Left hindlimb (tissue), 1 donor: ENCODE measurements around the gene BBS5.
A peak's percentile ranks its signal among the peaks of the same experiment; 100 is the strongest.
"Not testable (repeated sequence)": the region's sequence is repeated elsewhere in the genome, so short reads cannot be mapped to it uniquely, and the experiment has no call there.

ENCODE experiments used
- DNase-seq: peaks from one replicate; pipeline ENCODE4 v3.0.0-alpha.2; 2018

BBS5 gene

DNA sequence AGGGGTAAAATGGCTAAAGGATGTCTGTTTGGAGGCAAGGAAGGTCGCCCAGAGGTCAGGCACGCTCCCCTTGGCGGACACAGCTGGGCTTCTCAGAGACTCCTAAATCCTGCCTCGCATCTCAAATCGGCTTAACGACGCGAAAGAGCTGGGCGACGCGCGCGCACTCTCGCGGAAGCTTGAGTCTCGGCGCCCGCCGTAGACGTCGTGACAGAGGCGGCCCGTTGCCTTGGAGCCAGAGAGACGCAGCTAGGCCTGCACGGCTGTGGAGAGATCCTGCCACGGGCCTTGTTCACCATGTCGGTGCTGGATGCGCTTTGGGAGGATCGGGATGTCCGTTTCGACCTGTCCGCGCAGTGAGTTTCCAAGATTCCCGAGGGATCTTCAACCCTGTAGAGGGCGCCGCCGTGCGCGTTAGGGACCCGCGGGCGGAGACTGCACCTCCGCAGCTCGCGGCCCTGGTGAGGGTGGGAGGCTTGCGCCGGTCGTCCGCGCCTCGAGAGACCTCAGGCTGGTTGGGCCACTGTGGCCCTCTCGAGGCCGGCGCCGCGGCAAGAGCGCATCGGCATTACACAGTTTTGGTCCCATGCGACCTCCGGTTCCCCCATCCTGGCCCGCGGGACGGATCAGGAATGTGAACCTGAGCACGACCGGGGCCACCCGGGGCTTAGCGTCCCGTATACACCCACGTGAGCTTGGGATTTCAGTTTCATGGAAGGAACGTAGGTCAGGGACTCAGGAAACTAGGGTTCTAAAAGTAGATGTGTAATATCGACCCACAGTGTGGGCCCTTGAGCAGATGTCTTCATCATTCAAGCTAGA lies at the start of gene BBS5:
TSS of gene BBS5 (plus strand) at position 238 of the 822 bp plus-strand sequence. CDS start at position 298, 60 bp downstream.
- DNase-seq = peak; percentile 91

DNA sequence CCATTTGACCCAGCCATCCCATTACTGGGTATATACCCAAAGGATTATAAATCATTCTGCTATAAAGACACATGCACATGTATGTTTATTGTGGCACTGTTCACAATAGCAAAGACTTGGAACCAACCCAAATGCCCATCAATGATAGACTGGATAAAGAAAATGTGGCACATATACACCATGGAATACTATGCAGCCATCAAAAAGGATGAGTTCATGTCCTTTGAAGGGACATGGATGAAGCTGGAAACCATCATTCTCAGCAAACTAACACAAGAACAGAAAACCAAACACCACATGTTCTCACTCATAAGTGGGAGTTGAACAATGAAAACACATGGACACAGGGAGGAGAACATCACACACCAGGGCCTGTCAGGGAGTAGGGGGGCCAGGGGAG lies 47.5 kb upstream of the BBS5 start:
- DNase-seq = not testable (repeated sequence)

DNA sequence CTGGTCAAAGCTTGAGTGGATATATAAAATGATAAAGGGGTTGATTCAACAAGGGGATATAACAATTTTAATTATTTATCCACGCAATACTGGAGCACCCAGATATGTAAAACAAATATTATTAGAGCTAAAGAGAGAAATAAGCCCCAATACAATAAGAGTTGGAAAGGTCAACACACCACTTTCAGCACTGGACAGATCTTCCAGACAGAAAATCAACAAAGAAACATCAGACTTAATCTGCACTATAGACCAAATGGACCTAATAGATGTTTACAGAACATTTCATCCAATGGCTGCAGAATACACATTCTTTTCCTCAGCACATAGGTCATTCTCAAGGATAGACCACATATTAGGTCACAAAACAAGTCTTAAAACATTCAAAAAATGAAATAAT lies 45.1 kb upstream of the BBS5 start:
- DNase-seq = not testable (repeated sequence)

DNA sequence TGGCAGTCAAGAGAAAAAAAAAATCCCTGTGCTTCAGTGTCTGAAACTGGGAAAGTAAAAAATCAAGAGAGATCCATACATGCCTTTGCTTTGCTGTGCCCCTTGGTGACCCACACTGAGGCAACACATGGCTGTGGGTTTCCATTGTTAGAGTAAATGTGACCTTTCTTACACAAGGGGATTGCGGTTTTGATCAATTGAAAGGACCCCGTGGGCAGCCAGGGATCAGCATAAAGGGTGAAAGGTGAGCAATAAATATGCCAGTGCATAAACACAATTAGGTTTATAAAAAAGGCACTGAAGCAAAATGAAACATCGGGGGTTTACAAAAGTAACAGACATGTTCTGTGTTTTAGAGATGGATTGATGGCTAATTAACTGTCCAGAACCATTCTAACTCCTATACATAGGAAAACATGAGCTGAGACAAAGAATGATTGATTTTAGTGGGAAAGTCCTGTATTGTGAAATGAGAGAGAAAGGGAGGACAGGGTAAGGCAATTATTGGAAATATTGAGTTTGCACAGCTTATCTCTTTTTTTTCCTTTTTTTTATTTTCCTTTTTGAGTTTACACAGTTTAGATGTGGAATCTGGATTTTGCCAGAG lies 40.7 kb upstream of the BBS5 start:
- DNase-seq = no peak

DNA sequence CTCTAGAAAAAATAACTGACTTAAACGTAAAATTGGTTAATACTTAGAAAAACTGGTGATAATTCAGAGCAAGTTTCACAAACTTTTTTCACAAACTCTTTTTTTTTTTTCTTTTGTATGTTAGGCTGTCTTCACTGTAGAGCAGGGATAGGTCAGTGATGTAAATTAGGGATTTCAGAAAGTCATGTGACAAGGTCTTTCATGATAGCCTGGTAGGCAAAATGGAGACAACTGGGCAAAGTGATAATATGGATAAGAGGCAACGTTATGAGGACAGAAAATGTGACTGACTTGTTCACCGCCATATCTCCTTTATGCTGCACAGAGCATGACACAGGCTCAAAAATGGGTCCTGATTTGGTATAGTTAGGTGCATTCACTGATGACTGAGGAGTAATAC lies 39.4 kb upstream of the BBS5 start:
- no peak for DNase-seq

DNA sequence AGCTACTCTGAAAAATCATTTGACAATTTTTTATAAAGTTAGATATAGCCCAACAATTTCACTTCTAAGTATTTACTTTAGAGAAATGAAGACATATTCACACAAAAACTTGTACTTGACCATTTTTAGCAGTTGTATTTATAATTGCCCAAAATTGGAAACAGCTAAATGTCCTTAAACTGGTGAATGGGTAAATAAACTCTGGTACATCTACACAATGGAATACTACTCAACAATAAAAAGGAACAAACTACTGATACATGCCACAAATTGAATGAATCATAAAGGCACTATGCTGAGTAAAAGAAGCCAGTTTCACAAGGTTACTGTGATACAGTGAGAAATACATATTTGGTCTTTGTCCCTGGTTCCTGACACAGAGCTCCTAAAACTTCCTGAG lies 32.8 kb upstream of the BBS5 start:
- DNase-seq = no peak

DNA sequence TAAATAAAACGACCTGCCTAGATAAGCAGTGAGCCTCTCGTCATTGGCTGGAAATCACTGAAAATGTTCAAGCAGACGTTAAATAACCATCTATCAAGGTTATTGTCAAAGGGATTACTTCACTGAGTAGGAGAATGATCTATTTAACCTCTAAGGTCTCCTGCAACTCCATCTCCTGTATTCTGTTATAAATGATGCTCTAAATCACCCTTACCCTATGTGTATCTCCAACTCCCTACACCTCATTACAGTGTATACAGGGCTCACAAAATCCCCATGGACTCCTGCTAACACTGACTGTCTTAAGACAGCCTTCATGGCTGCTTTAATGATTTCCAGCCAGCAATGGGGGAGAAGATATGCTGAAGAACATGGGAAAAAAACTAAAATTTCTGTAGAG lies 31.0 kb upstream of the BBS5 start:
- no peak for DNase-seq

DNA sequence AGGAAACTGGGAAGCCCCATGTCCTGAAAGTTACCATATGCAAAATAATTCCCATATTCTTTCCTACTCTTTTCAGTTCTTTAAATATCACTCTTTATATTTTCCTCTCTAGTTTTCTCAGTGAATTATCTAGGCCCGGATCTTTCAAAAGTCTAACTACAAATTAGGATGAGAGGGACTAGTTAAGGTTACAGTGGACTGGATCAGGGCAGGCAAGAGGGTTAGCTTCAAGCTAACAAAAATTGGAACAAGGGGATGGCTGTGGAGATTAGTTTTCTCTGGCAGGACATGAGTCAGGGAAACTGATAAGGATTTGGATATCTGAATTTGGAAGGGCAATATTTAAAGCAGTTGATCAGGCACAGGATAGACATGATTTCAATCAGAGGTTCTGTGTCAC lies 30.4 kb upstream of the BBS5 start:
- DNase-seq = no peak

DNA sequence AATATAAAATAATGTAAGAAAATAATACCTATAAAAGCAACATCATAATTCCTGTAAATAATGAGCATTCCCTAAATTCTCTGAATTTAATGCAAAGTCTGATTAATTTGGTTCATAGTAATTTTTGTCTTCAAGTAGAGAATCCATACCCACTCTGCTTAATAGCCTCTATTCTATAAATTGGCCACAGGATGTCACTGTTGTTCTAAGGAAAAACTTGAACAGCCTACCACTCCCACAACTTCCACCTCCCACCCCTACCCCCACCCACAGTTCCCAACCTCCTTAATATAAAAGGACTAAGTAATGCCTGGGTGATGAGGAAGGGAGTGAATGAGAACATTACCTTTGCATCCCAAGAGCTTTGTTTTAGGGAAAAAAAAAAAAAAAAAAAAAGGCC lies 27.2 kb upstream of the BBS5 start:
- no peak for DNase-seq

DNA sequence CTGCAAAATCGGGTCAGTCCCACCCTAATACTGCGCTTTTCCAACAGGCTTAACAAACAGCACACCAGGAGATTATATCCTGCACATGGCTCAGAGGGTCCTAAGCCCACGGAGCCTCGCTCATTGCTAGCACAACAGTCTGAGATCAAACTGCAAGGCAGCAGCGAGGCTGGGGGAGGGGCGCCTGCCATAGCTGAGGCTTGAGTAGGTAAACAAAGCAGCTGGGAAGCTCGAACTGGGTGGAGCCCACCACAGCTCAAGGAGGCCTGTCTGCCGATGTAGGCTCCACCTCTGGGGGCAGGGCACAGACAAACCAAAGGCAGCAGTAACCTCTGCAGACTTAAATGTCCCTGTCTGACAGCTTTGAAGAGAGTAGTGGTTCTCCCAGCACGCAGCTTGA lies 26.2 kb upstream of the BBS5 start:
- DNase-seq = not testable (repeated sequence)

DNA sequence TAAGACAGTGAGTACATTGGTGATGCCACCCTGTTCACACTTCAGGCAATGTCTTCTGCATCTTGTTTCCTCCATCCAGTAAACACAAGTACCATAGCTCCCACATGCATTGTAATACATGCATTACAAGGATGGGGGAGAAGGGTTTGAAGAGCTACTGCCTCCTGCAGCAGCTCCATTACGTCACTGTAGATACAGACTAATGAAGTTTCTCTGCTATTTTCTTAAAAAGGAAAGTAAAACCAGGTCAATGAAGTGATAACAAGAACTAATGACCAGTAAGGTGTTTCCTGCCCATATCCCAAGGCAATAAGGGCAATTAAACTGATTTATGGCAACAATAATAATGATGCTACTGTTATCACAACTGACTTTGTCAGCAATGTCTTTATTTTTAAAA lies 18.2 kb upstream of the BBS5 start:
- no peak for DNase-seq

DNA sequence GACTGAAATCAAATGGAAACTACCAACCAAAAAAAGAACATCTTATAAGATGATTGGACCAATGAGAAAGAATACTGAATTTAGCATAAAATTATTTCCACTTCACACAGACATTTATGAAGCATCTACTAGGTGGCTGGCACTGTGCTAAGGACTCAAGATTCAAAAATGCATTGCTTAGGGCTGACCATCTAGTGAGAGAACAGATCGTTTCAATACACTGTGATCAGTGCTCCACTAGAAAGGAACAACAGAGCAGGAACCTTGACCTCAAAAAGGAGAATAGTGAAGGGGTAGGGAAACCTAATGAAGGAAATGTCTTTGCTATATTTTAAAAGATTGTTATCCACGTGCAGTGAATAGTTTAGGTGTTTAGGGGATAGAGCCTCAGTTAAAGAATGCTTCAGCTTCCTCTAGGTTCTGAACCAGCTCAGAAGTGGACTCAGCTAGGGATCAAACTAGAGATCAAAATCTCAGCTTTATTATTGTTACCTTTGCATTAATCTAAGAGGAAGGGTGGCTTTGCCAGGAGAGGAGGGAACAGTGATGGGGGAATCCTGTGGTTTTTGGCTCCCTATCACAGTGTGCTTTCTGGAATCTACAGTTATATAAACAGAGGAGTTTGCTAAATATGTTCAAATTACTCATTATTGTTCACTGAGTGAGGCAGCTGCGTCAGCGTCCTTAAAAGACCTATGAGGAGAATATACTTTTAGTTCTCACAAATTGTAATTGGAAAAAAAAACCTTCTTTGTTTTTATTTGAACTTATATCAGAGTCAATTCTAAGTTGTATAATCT lies 16.2 kb upstream of the BBS5 start:
- DNase-seq = no peak

DNA sequence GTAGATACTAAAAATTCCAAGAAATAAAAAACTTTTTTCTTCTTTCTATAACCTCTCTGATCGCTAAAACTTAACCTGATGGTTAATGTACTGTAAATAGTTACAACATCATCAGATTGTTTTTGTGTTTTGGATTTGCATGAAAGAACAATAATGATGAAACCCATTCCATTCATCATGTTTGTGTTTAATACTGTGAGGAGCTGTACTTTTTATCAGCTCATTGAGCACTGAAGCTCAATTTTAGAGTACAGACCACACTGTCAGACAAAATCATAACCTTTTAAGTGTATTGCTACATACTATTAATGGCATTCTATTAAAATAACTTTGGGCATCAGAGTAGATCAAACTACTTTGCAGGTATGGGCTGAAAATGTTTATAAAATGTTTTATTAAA lies 14.8 kb upstream of the BBS5 start:
- no peak for DNase-seq

DNA sequence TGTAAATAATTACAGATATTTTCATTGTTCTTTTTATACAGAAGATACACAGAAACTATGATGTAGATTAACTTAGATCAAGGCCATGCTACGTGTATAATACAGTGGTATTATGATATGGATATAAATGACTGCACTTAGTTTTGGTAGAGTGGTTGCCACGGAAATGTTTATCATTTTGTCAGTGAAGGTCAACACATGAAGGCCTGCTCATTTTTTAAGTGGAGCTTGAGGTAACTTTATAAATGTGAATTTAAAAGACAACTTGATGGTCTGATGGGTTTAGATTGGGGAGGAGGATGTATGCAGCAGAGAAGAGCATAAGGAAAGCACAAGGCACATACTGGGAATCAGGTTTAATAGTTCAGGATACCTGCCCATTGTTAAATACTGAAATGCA lies 14.4 kb upstream of the BBS5 start:
- no peak for DNase-seq

DNA sequence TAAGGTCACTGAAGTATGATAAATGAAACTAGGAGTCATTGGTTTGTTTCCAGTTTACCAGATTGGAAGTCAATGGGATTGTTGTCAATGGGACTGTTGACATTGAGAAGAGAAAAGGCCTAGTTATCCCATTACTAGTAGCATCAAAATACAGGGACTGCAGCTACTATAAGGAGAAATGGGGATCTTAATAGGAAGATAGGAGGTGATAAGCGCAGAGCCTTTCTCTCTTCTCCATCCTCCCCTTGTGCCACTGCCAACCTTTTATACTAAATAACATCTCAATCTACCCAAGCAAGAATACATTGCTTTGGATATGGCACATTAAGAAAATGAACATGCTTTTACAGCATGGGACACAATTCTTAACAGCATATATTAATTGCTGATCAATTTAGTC lies 10.5 kb upstream of the BBS5 start:
- DNase-seq = no peak

DNA sequence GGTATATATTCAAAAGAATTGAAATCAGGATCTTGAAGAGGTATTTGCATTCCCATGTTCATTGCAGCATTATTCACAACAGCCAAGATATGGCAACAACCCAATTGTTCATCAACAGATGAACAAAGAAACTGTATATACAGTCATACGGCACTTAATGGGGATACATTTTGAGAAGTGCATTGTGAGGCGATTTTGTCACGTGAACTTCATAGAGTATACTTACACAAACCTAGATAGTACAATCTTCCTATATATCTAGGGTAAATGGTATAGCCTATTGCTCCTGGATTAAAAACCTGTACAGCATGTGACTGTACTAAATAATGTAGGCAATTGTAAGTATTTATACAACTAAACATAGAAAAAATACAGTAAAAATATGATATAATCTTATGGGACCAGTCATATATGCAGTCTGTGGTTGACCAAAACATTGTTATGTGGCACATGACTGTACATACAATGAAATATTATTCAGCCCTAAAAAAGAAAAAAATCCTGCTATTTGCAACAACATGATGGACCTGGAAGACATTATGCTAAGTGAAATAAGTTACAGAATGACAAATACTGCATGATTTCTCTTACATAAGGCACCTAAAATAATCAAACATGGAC lies 9.2 kb upstream of the BBS5 start:
- no peak for DNase-seq

DNA sequence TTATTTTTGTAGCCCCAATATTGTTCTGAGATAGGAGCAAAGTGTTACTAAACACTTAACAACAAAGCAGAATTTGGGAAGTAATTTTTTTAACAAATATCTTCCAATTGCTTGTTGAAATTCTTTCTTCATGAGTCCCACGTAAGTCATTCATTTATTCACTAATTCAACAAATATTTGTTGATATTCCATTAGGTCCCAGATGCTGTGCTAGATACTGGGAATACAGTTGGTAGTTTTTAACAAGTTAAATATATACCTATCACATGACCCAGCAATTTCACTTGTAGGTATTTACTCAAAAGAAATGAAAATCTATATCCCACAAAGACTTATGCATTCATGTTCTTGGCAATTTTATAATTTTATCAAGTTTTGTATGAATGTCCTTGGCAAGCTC lies 7.0 kb upstream of the BBS5 start:
- DNase-seq = no peak

DNA sequence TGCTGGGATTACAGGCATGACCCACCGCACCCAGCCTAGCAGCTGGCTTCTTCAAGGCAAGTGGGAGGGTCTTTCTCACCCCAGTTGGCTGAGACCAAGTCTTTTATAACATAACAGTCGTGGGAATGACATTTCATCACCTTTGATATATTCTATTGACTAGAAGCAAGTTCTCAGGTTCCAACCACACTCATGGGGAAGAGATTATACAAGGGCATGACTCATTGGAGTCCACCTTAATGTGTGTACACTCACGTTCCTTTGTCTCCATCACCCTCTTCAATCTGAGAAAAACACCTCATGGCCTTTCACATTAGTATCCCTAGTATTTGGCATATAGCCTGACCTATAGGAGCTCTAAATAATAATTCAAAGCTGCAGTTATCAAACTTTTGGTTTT lies 2.8 kb upstream of the BBS5 start:
- no peak for DNase-seq

DNA sequence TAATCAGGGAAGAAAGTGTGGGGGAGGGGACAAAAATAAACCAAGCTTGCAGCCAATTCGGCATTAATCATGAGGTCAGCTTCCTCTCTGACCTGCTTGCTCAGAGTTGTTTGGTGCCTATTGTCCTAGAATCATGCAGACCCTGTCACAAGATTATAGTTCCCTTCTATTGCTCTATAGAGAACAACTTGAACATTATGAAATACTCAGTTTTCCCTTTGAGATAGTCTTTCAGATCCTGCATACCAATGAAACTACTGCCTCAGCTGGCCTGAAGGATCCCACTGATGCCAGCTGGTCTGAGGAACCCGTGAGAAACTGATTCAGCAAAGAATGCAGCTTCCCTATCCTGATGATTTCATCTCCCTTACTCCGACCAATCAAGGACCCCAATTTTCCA lies 955 bp upstream of the BBS5 start:
- no peak for DNase-seq

DNA sequence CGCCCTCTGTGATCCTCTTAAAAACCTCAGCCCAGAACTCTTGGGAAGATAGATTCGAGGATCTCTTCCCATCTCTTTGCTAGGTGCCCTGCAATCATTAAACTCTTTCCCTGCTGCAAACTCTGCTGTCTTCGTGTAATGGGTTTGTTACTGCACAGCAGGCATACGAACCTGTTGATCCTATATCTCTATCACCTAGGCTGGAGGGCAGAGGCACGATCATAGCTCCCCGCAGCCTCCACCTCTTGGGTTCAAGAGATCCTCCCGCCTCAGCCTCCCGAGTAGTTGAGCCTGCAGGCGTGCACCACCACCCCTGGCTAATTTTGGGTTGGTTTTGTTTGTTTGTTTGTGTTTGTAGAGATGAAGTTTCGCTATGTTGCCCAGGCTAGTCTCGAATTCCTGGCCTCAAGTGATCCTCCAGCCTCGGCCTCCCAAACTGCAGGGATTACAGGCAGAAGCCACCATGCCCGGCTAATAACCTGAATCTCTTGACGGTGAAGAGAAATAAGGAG lies 493 bp upstream of the BBS5 start:
- no peak for DNase-seq

DNA sequence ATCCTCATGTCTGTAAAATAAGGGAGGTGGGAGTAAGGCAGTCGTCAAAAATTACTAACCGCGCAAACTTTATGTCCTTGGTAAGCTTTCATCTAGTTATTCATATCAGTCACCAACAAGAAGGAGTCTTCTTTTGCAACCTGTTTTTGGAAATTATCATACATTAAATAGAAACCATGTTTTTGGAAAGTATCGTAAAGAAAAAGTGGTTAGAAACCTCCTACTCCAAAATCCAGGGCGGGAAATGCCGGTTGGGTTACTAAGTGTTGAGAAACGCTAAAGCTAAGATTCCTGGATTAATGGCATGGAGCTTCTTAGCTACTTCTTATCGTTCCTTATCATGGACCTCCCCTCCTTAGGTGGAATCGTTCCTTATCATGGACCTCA lies 778 bp downstream of the BBS5 start:
- no peak for DNase-seq

DNA sequence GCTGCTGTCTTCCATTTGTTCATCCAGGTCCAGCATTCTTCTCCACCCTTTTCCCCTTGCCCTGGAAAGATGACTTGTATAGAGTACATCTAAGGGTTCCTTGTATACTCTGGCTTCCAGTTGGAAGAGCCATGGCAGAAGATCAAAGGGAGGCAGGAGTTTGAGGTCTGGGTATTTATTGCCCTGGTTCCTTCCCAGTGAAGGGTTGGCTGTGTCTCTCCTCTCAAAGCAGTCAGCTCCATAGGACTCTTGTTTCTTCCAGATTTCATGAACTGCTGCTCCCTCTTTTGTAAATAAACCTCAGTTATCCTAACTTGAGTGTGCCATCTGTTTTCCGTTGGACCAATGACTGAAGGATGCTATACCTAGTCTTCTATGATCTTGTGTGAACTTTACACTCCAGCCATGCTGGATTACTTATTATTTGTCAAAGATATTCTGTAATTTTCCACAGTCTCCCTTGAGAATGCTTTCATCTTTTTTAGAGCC lies 6.4 kb downstream of the BBS5 start:
- DNase-seq = no peak

DNA sequence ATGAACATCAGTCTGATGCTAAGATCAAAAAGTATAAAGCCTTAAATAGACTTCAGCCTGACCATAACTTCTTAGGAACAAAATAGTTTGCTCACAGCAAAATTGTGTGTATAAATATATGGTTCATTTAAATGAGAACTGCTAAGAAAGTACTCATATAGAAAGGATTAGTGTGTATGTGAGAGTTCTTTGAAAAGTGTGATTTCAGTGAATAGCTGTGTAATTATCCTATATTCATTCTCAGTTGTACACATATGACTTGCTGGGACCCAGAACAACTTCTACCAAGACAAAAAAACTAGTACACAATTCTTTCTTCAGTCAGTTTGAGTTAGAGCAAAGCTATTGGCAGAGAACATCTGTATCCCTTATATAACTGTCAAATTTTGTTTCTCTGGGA lies 7.2 kb downstream of the BBS5 start:
- no peak for DNase-seq
